ENCODE data around the gene HELZ. TPM values are rescaled to one million over a fixed set of nuclear protein-coding genes. Genes with fewer than 3 reads are reported as not detected.

HELZ gene
- total and polyA plus RNA-seq, 4 donors: 3.8 to 69.2 (median 25.7) TPM

DNA sequence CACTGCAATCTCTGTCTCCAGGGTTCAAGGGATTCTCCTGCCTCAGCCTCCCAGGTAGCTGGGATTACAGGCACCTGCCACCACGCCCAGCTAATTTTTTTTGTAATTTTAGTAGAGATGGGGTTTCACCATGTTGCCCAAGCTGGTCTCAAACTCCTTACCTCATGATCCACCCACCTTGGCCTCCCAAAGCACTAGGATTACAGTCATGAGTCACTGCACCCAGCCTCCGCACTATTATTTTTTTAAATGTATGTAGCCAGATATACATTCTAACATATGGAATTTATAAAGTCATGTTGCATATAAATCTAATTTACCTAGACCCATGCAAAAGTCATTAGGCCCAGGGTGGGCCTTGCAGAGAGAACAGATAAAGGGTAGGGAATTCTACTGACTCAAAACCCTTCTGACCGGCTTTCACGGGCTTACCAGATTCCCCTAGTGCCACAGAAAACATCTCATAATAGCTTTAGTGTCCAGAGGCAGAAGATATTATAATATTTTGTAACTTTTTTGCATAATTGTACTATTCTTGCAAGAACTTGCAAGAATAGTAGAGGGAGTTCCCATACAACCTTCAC lies 20.5 kb upstream of the HELZ start:
- H3K27me3 ChIP-seq (ENCODE audit: control insufficient read depth in 4 of 4, insufficient read depth in 4 of 4, low read length in 3 of 4): no peaks in the 10 kb centered on the region
- no peaks in the 10 kb centered on the region for H3K36me3 ChIP-seq (ENCODE audit: control insufficient read depth in 4 of 4, insufficient read depth in 3 of 4, low read depth in 1 of 4, low read length in 3 of 4)
- no peak for DNase-seq (ENCODE audit: low spot score)
- H3K27ac ChIP-seq (ENCODE audit: low read depth in 1 of 2, low read length in 2 of 2): no peak overlapping the region
- no peak overlapping the region for H3K9ac ChIP-seq (ENCODE audit: low read depth in 1 of 2, low read length in 2 of 2)
- TF ChIP-seq NR2F2 (IDR thresholded peaks at IDR 0.05) (no peak), FOXA2 (IDR thresholded peaks at IDR 0.05) (no peak), JUND (IDR thresholded peaks at IDR 0.05) (no peak), YY1 (IDR thresholded peaks at IDR 0.05) (no peak), GABPA (IDR thresholded peaks at IDR 0.05 in 1 of 2, conservative IDR thresholded peaks at IDR 0.05 in 1 of 2) (no peak), TAF1 (conservative IDR thresholded peaks at IDR 0.05) (no peak), RXRA (IDR thresholded peaks at IDR 0.05) (no peak), EGR1 (IDR thresholded peaks at IDR 0.05; ENCODE audit: low read depth in 2 of 2) (no peak), HNF4G (IDR thresholded peaks at IDR 0.05) (no peak), FOXA1 (IDR thresholded peaks at IDR 0.05) (no peak), HNF4A (conservative IDR thresholded peaks at IDR 0.05) (no peak), RAD21 (IDR thresholded peaks at IDR 0.05) (no peak), SP1 (IDR thresholded peaks at IDR 0.05) (no peak)
- TF ChIP-seq, protein P1, sequence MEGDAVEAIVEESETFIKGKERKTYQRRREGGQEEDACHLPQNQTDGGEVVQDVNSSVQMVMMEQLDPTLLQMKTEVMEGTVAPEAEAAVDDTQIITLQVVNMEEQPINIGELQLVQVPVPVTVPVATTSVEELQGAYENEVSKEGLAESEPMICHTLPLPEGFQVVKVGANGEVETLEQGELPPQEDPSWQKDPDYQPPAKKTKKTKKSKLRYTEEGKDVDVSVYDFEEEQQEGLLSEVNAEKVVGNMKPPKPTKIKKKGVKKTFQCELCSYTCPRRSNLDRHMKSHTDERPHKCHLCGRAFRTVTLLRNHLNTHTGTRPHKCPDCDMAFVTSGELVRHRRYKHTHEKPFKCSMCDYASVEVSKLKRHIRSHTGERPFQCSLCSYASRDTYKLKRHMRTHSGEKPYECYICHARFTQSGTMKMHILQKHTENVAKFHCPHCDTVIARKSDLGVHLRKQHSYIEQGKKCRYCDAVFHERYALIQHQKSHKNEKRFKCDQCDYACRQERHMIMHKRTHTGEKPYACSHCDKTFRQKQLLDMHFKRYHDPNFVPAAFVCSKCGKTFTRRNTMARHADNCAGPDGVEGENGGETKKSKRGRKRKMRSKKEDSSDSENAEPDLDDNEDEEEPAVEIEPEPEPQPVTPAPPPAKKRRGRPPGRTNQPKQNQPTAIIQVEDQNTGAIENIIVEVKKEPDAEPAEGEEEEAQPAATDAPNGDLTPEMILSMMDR (IDR thresholded peaks at IDR 0.05; ENCODE audit: low read depth, low read length, missing input control): no peak
- TF ChIP-seq, protein P2, sequence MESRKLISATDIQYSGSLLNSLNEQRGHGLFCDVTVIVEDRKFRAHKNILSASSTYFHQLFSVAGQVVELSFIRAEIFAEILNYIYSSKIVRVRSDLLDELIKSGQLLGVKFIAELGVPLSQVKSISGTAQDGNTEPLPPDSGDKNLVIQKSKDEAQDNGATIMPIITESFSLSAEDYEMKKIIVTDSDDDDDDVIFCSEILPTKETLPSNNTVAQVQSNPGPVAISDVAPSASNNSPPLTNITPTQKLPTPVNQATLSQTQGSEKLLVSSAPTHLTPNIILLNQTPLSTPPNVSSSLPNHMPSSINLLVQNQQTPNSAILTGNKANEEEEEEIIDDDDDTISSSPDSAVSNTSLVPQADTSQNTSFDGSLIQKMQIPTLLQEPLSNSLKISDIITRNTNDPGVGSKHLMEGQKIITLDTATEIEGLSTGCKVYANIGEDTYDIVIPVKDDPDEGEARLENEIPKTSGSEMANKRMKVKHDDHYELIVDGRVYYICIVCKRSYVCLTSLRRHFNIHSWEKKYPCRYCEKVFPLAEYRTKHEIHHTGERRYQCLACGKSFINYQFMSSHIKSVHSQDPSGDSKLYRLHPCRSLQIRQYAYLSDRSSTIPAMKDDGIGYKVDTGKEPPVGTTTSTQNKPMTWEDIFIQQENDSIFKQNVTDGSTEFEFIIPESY (IDR thresholded peaks at IDR 0.05): no peak
- TF ChIP-seq, protein P3, sequence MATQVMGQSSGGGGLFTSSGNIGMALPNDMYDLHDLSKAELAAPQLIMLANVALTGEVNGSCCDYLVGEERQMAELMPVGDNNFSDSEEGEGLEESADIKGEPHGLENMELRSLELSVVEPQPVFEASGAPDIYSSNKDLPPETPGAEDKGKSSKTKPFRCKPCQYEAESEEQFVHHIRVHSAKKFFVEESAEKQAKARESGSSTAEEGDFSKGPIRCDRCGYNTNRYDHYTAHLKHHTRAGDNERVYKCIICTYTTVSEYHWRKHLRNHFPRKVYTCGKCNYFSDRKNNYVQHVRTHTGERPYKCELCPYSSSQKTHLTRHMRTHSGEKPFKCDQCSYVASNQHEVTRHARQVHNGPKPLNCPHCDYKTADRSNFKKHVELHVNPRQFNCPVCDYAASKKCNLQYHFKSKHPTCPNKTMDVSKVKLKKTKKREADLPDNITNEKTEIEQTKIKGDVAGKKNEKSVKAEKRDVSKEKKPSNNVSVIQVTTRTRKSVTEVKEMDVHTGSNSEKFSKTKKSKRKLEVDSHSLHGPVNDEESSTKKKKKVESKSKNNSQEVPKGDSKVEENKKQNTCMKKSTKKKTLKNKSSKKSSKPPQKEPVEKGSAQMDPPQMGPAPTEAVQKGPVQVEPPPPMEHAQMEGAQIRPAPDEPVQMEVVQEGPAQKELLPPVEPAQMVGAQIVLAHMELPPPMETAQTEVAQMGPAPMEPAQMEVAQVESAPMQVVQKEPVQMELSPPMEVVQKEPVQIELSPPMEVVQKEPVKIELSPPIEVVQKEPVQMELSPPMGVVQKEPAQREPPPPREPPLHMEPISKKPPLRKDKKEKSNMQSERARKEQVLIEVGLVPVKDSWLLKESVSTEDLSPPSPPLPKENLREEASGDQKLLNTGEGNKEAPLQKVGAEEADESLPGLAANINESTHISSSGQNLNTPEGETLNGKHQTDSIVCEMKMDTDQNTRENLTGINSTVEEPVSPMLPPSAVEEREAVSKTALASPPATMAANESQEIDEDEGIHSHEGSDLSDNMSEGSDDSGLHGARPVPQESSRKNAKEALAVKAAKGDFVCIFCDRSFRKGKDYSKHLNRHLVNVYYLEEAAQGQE (IDR thresholded peaks at IDR 0.05): no peak
- TF ChIP-seq, protein P4, sequence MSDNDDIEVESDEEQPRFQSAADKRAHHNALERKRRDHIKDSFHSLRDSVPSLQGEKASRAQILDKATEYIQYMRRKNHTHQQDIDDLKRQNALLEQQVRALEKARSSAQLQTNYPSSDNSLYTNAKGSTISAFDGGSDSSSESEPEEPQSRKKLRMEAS (IDR thresholded peaks at IDR 0.05): no peak
- TF ChIP-seq, protein P5, sequence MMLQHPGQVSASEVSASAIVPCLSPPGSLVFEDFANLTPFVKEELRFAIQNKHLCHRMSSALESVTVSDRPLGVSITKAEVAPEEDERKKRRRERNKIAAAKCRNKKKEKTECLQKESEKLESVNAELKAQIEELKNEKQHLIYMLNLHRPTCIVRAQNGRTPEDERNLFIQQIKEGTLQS (IDR thresholded peaks at IDR 0.05): no peak
- no peaks in the 10 kb centered on the region for H3K9me3 ChIP-seq (ENCODE audit: control insufficient read depth in 4 of 4, low read length in 3 of 4)
- WGBS: 97% methylated on average over 4 of the region's 4 CpGs
- peaks cover 0 to 2% (median 0%) of the 10 kb centered on the region in 4 donors for H3K4me1 ChIP-seq (ENCODE audit: control insufficient read depth in 4 of 4, insufficient read depth in 4 of 4, low read length in 3 of 4)
- H3K4me3 ChIP-seq (ENCODE audit: low read depth in 1 of 3, low read length in 3 of 3): no peak overlapping the region
